K562 (cell line): ENCODE results near the gene ERVK3-1. TPM values are rescaled to one million over a fixed set of nuclear protein-coding genes. Genes with fewer than 3 reads are reported as not detected.

Experiments used
- CSDE1 ChIP-seq, 2 experiments: fragments of 450-650 bp; IDR thresholded peaks; 2 replicates each; pipeline ENCODE4 v1.6.1; 2016; ENCODE audit warnings: mild to moderate bottlenecking in 1 of 2
- E2F5 ChIP-seq: sonication (generic); formaldehyde crosslinking; IDR thresholded peaks from 2 replicates; pipeline ENCODE4 v1.8.0; 2022; ENCODE audit warnings: mild to moderate bottlenecking, missing genetic modification reagents
- ESRRA ChIP-seq: fragments of 450-650 bp; IDR thresholded peaks from 2 replicates; pipeline ENCODE4 v1.6.1; 2014; ENCODE audit warnings: low read depth, mild to moderate bottlenecking, moderate library complexity, borderline replicate concordance
- KHSRP ChIP-seq: fragments of 450-650 bp; IDR thresholded peaks from 2 replicates; pipeline ENCODE4 v1.6.1; 2017
- NR0B1 ChIP-seq: fragments of 450-650 bp; IDR thresholded peaks from one replicate; pipeline ENCODE4 v1.6.1; 2018; ENCODE audit warnings: mild to moderate bottlenecking, moderate library complexity; ENCODE audit not compliant: partially characterized antibody
- NR1H2 ChIP-seq: sonication (generic); formaldehyde crosslinking; IDR thresholded peaks from 2 replicates; pipeline ENCODE4 v1.4.0; 2020; ENCODE audit warnings: mild to moderate bottlenecking, missing genetic modification reagents
- PBX2 ChIP-seq, 2 experiments: IDR thresholded peaks in 1 of 2; conservative IDR thresholded peaks in 1 of 2; 2 replicates each; pipeline ENCODE4 v1.6.1; 2016; ENCODE audit warnings: low read depth in 2 of 2, mild to moderate bottlenecking in 1 of 2, missing compliant biosample characterization in 1 of 2, missing genetic modification characterization in 1 of 2, moderate library complexity in 1 of 2
- PTBP1 ChIP-seq: fragments of 200-400 bp; formaldehyde crosslinking; IDR thresholded peaks from 2 replicates; pipeline ENCODE4 v1.6.1; 2017; ENCODE audit warnings: low read depth, low read length
- TGIF2 ChIP-seq: sonication (generic); formaldehyde crosslinking; IDR thresholded peaks from 2 replicates; pipeline ENCODE4 v1.8.1; 2022; ENCODE audit warnings: mild to moderate bottlenecking, missing genetic modification reagents, moderate library complexity
- ZBTB17 ChIP-seq: fragments of 450-650 bp; formaldehyde crosslinking; IDR thresholded peaks from 2 replicates; pipeline ENCODE4 v1.4.0; 2020; ENCODE audit warnings: mild to moderate bottlenecking
- ZBTB33 ChIP-seq: sonication (generic); formaldehyde crosslinking; IDR thresholded peaks from 2 replicates; pipeline ENCODE4 v1.8.1; 2023; ENCODE audit warnings: mild to moderate bottlenecking, missing genetic modification reagents
- ZBTB49 ChIP-seq: sonication (generic); formaldehyde crosslinking; IDR thresholded peaks from 2 replicates; pipeline ENCODE4 v1.8.0; 2022; ENCODE audit warnings: missing genetic modification reagents, mild to moderate bottlenecking, borderline replicate concordance
- polyA plus RNA-seq, 8 experiments: library from polyadenylated mRNA; depleted of rRNA in 4 of 8; stranded (reverse) in 5 of 8; unstranded in 3 of 8; fragments of >200 nt; fragmentation: Nextera tagmentation in 2 of 8; fragmentation: Illumina TruSeq in 1 of 8; extraction: Ambion mirVana in 2 of 8; extraction: Trizol in 1 of 8; gene quantifications; 2 replicates each; pipeline versions ENCODE4 v1.2.1 to v1.2.3, GENCODE V29; 2011 to 2014; ENCODE audit warnings: inconsistent platforms in 1 of 8, missing spikeins in 1 of 8
- total RNA-seq, 7 experiments: library from RNA; depleted of rRNA in 6 of 7; stranded (reverse); fragments of >200 nt in 6 of 7; fragmentation: Illumina TruSeq in 2 of 7; extraction: Trizol in 2 of 7; gene quantifications; 2 replicates each; pipeline versions ENCODE4 v1.2.1 to v1.2.3, GENCODE V29; 2011 to 2021; ENCODE audit warnings: low replicate concordance in 1 of 7

The ERVK3-1 gene
- total and polyA plus RNA-seq, 9 of the 15 experiments (the other 6 are each of a cell fraction or from before 2014, with no cell fraction given) = 87.6 to 299 (median 119) TPM

GRCh38 chr19:58326914-58327726, 21.9 kb downstream of the ERVK3-1 start, which contains the start of gene ZSCAN22 (continued):
- TF ChIP-seq ZBTB49 (CRISPR knock-in tag) (no peak), E2F5 (CRISPR knock-in tag) (peak; percentile 93; the same call in 1 of the 2 replicates), KHSRP (no peak), NR0B1 (no peak), ZBTB33 (peak; percentile 77), ESRRA (peak; percentile 65), PBX2 (CRISPR knock-in tag; IDR thresholded peaks at IDR 0.05; ENCODE audit: low read depth) (no peak), PBX2 (tag; conservative IDR thresholded peaks at IDR 0.05; ENCODE audit: low read depth) (peak; percentile 21; the same call in 1 of the 2 replicates), ZBTB17 (CRISPR knock-in tag) (peak; percentile 75), NR1H2 (CRISPR knock-in tag) (peak; percentile 85; the same call in 1 of the 2 replicates), TGIF2 (no peak; the same call in 1 of the 2 replicates), PTBP1 (no peak), CSDE1 (IDR thresholded peaks at IDR 0.05) (no peak)
